GM13977 (cell line): ENCODE data around the gene CDC42EP1.

Experiments used
- DNase-seq: peaks from one replicate; pipeline ENCODE4 v3.0.0; 2012; ENCODE audit warnings: low spot score
- in situ Hi-C: fragments of 300-500 bp; cut with MboI; formaldehyde crosslinking; loops from one replicate; pipeline ENCODE4 v1.12.0; 2022; ENCODE audit warnings: low sequenced_read_pairs, low pct_unique_long_range_greater_than_20kb, mixed read lengths, inconsistent platforms; ENCODE audit not compliant: unreplicated experiment
- TF ChIP-seq, protein P1 (sequence below): IDR thresholded peaks from 2 replicates; pipeline ENCODE4 v1.5.1; 2012; ENCODE audit warnings: mild to moderate bottlenecking, control low read depth; ENCODE audit not compliant: insufficient read depth; ENCODE audit errors: extremely low read depth, missing control alignments

Gene CDC42EP1

DNA sequence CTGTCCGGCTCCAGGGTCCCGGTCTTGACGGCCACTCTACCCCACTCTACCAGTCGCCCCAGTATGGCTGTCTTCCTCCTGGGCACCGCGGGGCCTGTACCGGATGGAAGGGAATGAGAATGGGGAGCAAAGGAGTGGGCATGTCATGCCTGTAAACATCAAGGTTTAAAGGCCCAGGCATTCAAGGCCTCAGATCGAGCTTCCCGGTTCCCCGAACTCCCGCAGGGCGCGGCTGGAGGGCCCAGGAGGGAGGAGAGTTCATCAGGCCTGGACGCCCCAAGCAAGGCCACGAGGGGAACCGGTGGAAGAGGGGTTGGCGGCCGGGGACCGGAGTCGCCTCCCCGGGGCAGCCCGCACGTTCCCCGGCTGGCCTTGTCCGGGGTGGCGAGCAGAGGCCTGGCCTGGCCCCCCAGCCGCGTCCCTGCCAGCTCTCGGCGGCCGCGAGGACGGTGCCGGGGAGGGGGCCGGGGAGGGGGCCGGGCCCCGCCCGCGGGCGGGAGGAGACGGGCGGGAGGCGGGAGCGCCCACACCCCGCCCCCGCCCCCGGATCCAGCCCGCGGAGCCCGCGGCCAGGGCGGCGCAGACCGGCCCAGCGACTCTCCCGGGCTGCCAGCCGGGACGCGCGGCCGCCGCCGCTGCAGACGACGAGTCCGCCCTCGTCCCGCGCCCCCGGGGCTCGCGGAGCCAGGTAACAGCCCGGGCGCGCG is at the start of gene CDC42EP1:
TSS of gene CDC42EP1 (plus strand) at position 580 of the 707 bp plus-strand sequence. CDS start 5,870 bp downstream, outside the sequence.
- DNase-seq, result no peak
- TF ChIP-seq, protein P1, sequence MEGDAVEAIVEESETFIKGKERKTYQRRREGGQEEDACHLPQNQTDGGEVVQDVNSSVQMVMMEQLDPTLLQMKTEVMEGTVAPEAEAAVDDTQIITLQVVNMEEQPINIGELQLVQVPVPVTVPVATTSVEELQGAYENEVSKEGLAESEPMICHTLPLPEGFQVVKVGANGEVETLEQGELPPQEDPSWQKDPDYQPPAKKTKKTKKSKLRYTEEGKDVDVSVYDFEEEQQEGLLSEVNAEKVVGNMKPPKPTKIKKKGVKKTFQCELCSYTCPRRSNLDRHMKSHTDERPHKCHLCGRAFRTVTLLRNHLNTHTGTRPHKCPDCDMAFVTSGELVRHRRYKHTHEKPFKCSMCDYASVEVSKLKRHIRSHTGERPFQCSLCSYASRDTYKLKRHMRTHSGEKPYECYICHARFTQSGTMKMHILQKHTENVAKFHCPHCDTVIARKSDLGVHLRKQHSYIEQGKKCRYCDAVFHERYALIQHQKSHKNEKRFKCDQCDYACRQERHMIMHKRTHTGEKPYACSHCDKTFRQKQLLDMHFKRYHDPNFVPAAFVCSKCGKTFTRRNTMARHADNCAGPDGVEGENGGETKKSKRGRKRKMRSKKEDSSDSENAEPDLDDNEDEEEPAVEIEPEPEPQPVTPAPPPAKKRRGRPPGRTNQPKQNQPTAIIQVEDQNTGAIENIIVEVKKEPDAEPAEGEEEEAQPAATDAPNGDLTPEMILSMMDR, result no peak
- in situ Hi-C loops, result no loop called here

- no peak for DNase-seq
- TF ChIP-seq, protein P1, result no peak
- in situ Hi-C loops, result no loop called here
These were observed 48.7 kb upstream of the CDC42EP1 start for GRCh38 chr22:37511395-37512104.

GRCh38 chr22:37514526-37515051 is 45.7 kb upstream of the CDC42EP1 start:
- in situ Hi-C loops, result no loop called here
- no peak for DNase-seq
- TF ChIP-seq, protein P1, result no peak

DNA sequence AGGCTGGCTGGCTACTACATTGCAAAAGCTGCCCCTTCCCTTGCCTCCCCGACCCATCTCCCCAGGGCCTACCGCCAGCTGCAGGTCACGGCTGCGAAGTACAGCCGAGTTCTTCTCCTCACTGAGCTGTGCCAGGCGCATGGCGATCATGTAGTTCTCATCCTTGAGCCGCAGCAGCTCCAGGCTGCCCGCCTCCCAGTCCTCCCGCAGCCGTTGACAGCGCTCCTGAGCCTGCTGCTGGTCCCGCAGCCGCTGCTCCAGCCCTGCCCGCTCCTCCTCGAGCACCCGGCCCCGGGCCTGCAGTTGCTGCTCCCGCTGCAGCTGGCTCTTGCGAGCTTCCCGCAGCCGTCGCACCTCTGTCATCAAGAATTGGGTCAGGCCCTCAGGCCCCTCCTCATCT is 44.4 kb upstream of the CDC42EP1 start:
- TF ChIP-seq, protein P1, result no peak
- in situ Hi-C loops, result no loop called here
- no peak for DNase-seq

- TF ChIP-seq, protein P1, result no peak
- DNase-seq, result no peak
- in situ Hi-C loops, result no loop called here
These were observed 43.8 kb upstream of the CDC42EP1 start for GRCh38 chr22:37516456-37516855.

DNA sequence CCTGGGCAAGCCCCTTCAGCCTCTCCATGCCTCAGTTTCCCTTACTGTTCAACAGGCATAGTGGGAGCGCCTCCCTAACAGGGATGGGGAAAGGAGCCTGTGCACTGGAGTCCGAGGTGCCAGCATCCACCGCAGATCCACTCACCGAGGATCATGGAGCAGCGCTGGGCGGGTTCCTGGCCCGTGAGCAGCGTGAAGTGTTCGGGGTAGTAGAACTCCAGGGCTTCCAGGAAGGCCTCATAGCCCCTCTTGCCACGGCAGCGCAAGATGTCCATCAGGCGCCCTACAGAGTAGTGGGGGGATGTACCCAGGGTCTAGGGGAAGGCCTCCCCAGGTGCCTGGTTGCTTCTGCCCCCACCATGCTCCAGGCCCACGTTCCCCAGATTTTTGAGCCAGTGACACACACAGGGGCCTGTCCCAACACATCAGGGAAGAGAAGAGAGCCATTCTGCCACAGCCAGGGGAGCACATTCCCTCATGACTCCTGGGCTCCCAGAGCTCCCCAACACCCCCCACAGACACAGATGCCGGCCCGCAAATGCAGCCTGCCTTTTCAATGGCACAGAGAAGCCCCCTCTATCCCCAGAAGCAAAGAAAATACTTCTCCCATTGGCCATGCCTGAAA is 42.3 kb upstream of the CDC42EP1 start:
- TF ChIP-seq, protein P1, result no peak

More for the DNA sequence above, 42.3 kb upstream of the CDC42EP1 start:
- in situ Hi-C loops, result no loop called here
- DNase-seq, result no peak
